Activated CD4-positive, CD25-positive, alpha-beta regulatory T cell (primary cell): ENCODE results near the gene MAML1.

Experiments
- DNase-seq, 4 experiments: peaks; one replicate each; lab custom pipeline; 2025; lab: John Stamatoyannopoulos, UW

The MAML1 gene

GRCh38 chr5:179795049-179795862 is 62.6 kb downstream of the MAML1 start:
- no peak for DNase-seq

GRCh38 chr5:179795863-179796833 is 63.5 kb downstream of the MAML1 start:
- DNase-seq, result peak; percentile 38 to 76 (median 52)

GRCh38 chr5:179796877-179797608 is 64.4 kb downstream of the MAML1 start:
- no peak for DNase-seq

GRCh38 chr5:179797741-179798140 is 65.1 kb downstream of the MAML1 start:
- DNase-seq, result no peak

- DNase-seq, result no peak
Observed at GRCh38 chr5:179798144-179798770, 65.6 kb downstream of the MAML1 start.

- DNase-seq, result no peak
Observed at GRCh38 chr5:179798771-179799643, 66.4 kb downstream of the MAML1 start.

GRCh38 chr5:179799644-179799973 is 67.0 kb downstream of the MAML1 start:
- DNase-seq, result no peak

GRCh38 chr5:179800071-179800695 is 67.6 kb downstream of the MAML1 start:
- no peak for DNase-seq

GRCh38 chr5:179800696-179801201 is 68.1 kb downstream of the MAML1 start:
- DNase-seq, result no peak

GRCh38 chr5:179801304-179802206 is 68.9 kb downstream of the MAML1 start:
- DNase-seq, result peak; percentile 63 to 75 (median 72)

- DNase-seq, result no peak
Observed at GRCh38 chr5:179802207-179802883, 69.7 kb downstream of the MAML1 start.

GRCh38 chr5:179802950-179803562 is 70.4 kb downstream of the MAML1 start:
- DNase-seq, result no peak

- no peak for DNase-seq
Observed at GRCh38 chr5:179803651-179804554, 71.3 kb downstream of the MAML1 start.

GRCh38 chr5:179804555-179804947 is 71.9 kb downstream of the MAML1 start:
- no peak for DNase-seq

- no peak for DNase-seq
Observed at GRCh38 chr5:179805070-179805528, 72.5 kb downstream of the MAML1 start.

GRCh38 chr5:179805529-179806249 is 73.1 kb downstream of the MAML1 start:
- no peak for DNase-seq
